Thoracic aorta (tissue), 2 donors: ENCODE data around the gene DGKH. TPM values are rescaled to one million over a fixed set of nuclear protein-coding genes. Genes with fewer than 3 reads are reported as not detected.

Experiments
- ATAC-seq: fragments of 150-250 bp; one replicate; pipeline ENCODE4 v1.8.0; 2017; ENCODE audit warnings: low read depth; ENCODE audit not compliant: insufficient number of reproducible peaks, low FRiP score
- DNase-seq: peaks from one replicate; pipeline ENCODE4 v3.0.0-alpha.2; 2020; ENCODE audit warnings: low spot score
- H3K27ac ChIP-seq, 2 donors: fragments of 200-600 bp; sonication (generic); 1 replicate in 1 of 2; 2 replicates in 1 of 2; pipeline ENCODE4 v1.5.1; 2016; ENCODE audit warnings: mild to moderate bottlenecking in 2 of 2, moderate library complexity in 2 of 2
- H3K27me3 ChIP-seq: fragments of 200-600 bp; sonication (generic); replicated peaks from 2 replicates; pipeline ENCODE4 v1.6.0; 2016; ENCODE audit warnings: mild to moderate bottlenecking; ENCODE audit not compliant: insufficient read depth
- H3K36me3 ChIP-seq: fragments of 200-600 bp; sonication (generic); one replicate; pipeline ENCODE4 v1.5.1; 2016
- H3K4me1 ChIP-seq, 2 donors: fragments of 200-600 bp; sonication (generic); 1 replicate in 1 of 2; 2 replicates in 1 of 2; pipeline versions ENCODE4 v1.5.1 to v1.6.0; 2016; ENCODE audit warnings: low read depth in 2 of 2, mild to moderate bottlenecking in 1 of 2; ENCODE audit not compliant: control insufficient read depth in 1 of 2
- H3K4me3 ChIP-seq: fragments of 200-600 bp; sonication (generic); 2 replicates; pipeline ENCODE4 v1.5.1; 2016; ENCODE audit warnings: mild to moderate bottlenecking
- H3K9me3 ChIP-seq: fragments of 200-600 bp; sonication (generic); 2 replicates; pipeline ENCODE4 v1.5.1; 2016
- total RNA-seq, 2 donors: library from RNA; depleted of rRNA; stranded (reverse); fragments of >200 nt; gene quantifications; one replicate each; pipeline versions ENCODE4 v1.1.0 to v1.2.3, GENCODE V29; 2016
- TF ChIP-seq, protein P1 (sequence below): fragments of 200-600 bp; sonication (generic); IDR thresholded peaks from one replicate; pipeline ENCODE4 v1.5.1; 2019; ENCODE audit warnings: antibody characterized with exemption

DGKH gene
- total RNA-seq, 2 donors from 2014 or later: 18.3 to 37.8 TPM

DNA sequence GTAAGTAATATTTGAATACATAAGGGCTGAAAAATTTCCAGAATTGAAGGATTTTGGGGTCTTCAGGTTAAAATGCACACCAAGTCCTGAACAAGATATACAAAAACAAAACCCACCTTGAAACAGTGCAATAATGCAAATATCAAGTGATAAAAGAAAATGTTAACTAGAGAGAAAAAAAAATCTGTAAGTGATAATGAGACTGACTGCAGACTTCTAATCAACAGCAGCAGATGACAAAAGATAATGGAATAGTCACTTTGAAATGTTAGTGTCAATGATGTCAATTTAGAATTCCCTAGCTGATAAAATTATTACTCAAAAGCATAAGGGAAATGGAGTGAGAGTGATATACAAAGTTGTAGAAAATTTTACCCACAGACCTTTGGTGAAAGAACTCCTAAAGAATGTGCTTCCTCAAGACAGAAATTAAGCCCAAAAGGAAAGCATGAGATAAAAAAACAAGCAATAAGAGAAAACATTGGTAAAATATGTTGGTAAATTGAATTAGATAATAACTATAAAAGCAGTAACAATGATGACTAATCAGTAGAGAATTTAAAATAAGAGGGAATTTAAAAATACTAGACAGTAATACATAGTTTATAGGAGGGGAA lies 12.4 kb upstream of the DGKH start:
- Histone ChIP-seq H3K4me1 (peaks cover 4 to 7% of the 10 kb centered on the region in 2 donors), H3K27me3 (no peaks in the 10 kb centered on the region), H3K36me3 (no peaks in the 10 kb centered on the region), H3K27ac (no peak overlapping the region), H3K9me3 (no peaks in the 10 kb centered on the region), H3K4me3 (no peak overlapping the region)
- DNase-seq (no peak), ATAC-seq (no peak)
- TF ChIP-seq, protein P1, sequence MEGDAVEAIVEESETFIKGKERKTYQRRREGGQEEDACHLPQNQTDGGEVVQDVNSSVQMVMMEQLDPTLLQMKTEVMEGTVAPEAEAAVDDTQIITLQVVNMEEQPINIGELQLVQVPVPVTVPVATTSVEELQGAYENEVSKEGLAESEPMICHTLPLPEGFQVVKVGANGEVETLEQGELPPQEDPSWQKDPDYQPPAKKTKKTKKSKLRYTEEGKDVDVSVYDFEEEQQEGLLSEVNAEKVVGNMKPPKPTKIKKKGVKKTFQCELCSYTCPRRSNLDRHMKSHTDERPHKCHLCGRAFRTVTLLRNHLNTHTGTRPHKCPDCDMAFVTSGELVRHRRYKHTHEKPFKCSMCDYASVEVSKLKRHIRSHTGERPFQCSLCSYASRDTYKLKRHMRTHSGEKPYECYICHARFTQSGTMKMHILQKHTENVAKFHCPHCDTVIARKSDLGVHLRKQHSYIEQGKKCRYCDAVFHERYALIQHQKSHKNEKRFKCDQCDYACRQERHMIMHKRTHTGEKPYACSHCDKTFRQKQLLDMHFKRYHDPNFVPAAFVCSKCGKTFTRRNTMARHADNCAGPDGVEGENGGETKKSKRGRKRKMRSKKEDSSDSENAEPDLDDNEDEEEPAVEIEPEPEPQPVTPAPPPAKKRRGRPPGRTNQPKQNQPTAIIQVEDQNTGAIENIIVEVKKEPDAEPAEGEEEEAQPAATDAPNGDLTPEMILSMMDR: no peak

DNA sequence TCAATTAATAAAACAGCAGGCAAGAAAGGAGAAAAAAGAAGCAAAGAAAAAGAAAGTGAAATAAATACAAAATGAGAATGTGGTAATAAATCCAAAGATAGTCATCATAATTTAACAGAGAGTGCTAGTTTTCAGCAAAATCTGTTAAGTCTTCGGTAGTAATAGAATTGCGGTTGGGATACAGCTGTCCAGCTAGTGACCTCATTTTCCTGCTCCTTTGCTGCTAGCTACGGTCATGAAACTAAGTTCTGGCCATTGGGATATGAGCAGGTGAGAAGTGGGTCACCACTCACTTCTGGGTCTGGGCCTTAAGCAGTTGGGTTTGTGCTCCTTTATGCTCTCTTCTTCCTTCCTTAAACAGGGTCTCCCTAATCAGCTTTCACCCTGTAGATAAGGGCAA lies 11.7 kb upstream of the DGKH start:
- Histone ChIP-seq H3K9me3 (no peaks in the 10 kb centered on the region), H3K4me3 (no peak overlapping the region), H3K4me1 (peaks cover 4 to 8% of the 10 kb centered on the region in 2 donors), H3K27ac (no peak overlapping the region), H3K27me3 (no peaks in the 10 kb centered on the region), H3K36me3 (no peaks in the 10 kb centered on the region)
- TF ChIP-seq, protein P1: no peak
- no peak for ATAC-seq
- no peak for DNase-seq

DNA sequence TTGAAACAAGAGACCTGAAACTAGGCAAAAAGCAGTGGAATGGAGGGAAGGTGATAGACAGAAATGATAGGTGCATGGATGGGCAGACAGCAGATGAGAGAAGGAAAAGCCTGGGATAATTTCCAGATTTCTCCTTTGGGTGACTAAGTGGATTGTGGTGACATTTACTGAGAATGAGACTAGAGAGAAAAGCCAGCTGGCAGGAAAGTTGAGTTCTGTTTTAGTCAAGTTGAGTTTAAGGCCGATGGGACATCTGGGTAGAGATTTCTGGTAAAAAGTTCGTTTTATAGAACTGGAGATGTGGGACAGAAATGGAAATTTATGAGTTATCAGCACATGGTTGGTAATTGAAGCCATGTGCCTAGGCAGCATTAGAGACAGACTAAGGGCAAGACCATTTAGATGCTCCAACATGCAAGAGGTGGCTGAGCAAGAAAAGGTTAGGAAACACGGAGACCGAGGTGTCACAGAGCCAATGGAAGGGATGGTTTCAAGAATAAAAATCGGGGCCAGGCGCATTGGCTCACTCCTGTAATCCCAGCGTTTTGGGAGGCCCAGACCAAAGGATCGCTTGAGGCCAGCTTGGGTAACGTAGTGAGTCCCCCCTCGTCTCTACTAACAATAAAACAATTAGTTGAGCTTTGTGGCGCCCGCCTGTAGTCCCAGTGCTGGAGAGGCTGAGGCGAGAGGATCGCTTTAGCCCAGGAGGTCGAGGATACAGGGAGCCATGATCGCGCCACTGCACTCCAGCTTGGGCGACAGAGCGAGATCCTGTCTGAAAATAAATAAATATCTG lies 9.6 kb upstream of the DGKH start:
- no peak for DNase-seq

DNA sequence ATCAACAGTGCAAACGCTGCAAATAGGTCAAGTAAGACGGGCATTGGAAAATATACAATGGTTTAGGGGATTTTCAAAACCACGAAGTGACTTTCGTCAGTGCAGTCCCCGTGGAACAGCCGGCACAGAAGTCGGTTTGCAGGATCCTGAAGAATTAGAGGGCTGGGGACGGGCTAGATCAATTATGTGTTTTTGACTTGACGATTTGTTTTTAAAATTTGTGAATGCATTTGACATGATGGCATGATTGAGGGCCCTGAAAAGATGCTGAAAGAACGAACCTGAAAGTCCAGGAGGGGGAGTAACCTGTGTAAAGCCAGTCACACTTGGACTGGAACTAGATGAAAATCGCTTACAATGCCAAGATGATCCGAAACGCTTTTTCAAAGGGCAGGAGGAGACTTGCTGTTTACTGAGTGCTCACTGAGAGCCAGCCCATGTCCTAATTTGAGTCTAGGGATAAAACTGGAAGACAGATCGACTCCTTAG lies 8.9 kb upstream of the DGKH start:
- ATAC-seq: peak; percentile 7
- H3K36me3 ChIP-seq: no peaks in the 10 kb centered on the region

More for the DNA sequence above, 9.6 kb upstream of the DGKH start:
- Histone ChIP-seq H3K4me1 (peaks cover 4 to 19% of the 10 kb centered on the region in 2 donors), H3K36me3 (no peaks in the 10 kb centered on the region), H3K27ac (peak overlapping the region; percentile 94 to 97), H3K4me3 (peak overlapping the region; percentile 94), H3K27me3 (no peaks in the 10 kb centered on the region), H3K9me3 (no peaks in the 10 kb centered on the region)
- ATAC-seq: no peak
- TF ChIP-seq, protein P1: no peak

More for the DNA sequence above, 8.9 kb upstream of the DGKH start:
- DNase-seq: no peak
- H3K4me1 ChIP-seq: peaks cover 4 to 19% of the 10 kb centered on the region in 2 donors
- H3K27me3 ChIP-seq: no peaks in the 10 kb centered on the region
- H3K27ac ChIP-seq: peak overlapping the region; percentile 94 to 97
- H3K9me3 ChIP-seq: no peaks in the 10 kb centered on the region
- peak overlapping the region; percentile 94 for H3K4me3 ChIP-seq
- TF ChIP-seq, protein P1: no peak
